Measurements from ENCODE around the gene SLAMF8.

The SLAMF8 gene

GRCh38 chr1:159843459-159843858 is 16.8 kb downstream of the SLAMF8 start:
- no peak for DNase-seq (ENCODE audit: low read depth)
- no peak overlapping the region for H3K4me3 ChIP-seq (ENCODE audit: low read depth, low read length)
- no peak for TF ChIP-seq CTCF (IDR thresholded peaks at IDR 0.05; ENCODE audit: insufficient read depth, low read depth, low read length, missing control alignments)

- DNase-seq (ENCODE audit: low read depth) = no peak
- H3K4me3 ChIP-seq (ENCODE audit: low read depth, low read length) = no peak overlapping the region
- no peak for TF ChIP-seq CTCF (IDR thresholded peaks at IDR 0.05; ENCODE audit: insufficient read depth, low read depth, low read length, missing control alignments)
Observed at GRCh38 chr1:159845751-159846629, 19.3 kb downstream of the SLAMF8 start.

DNA sequence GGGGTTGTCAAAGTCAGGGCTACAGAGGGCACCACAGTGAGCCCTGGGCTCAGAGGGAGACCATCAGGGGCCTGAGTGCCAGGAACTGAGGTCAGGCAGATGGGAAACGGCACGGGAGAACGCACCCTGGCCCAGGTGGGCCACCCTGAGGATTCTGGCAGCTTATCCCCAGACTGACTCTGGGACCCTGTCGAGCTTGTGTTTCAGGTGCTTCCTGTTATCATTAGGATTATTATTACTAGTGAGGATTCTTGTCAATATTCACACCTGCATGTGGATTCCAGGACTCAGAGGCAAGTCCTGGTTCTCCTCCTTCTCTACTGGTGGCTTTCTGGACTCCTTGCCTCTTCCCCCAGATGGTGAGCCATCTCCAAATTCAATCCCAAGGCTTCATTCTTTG is 20.6 kb downstream of the SLAMF8 start:
- no peak for DNase-seq (ENCODE audit: low read depth)
- no peak for TF ChIP-seq CTCF (IDR thresholded peaks at IDR 0.05; ENCODE audit: insufficient read depth, low read depth, low read length, missing control alignments)

GRCh38 chr1:159848326-159848725 is 21.7 kb downstream of the SLAMF8 start:
- no peak for TF ChIP-seq CTCF (IDR thresholded peaks at IDR 0.05; ENCODE audit: insufficient read depth, low read depth, low read length, missing control alignments)
- no peak overlapping the region for H3K4me3 ChIP-seq (ENCODE audit: low read depth, low read length)
- no peak for DNase-seq (ENCODE audit: low read depth)

More for the DNA sequence above, 20.6 kb downstream of the SLAMF8 start:
- no peak overlapping the region for H3K4me3 ChIP-seq (ENCODE audit: low read depth, low read length)

- H3K4me3 ChIP-seq (ENCODE audit: low read depth, low read length) = no peak overlapping the region
- DNase-seq (ENCODE audit: low read depth) = no peak
- TF ChIP-seq CTCF (IDR thresholded peaks at IDR 0.05; ENCODE audit: insufficient read depth, low read depth, low read length, missing control alignments) = no peak
Observed at GRCh38 chr1:159849626-159850366, 23.1 kb downstream of the SLAMF8 start.

GRCh38 chr1:159851407-159851806 is 24.7 kb downstream of the SLAMF8 start:
- H3K4me3 ChIP-seq (ENCODE audit: low read depth, low read length) = no peak overlapping the region
- no peak for TF ChIP-seq CTCF (IDR thresholded peaks at IDR 0.05; ENCODE audit: insufficient read depth, low read depth, low read length, missing control alignments)
- DNase-seq (ENCODE audit: low read depth) = peak; percentile 23
